ENCODE data around the gene ZNF324B.

GRCh38 chr19:58401840-58402421 is 49.5 kb upstream of the ZNF324B start:
- TF ChIP-seq CTCF (IDR thresholded peaks at IDR 0.05; ENCODE audit: control extremely low read depth in 1 of 3, insufficient read depth in 1 of 3, low read depth in 1 of 3, low read length in 3 of 3): no peak
- TF ChIP-seq RAD21 (IDR thresholded peaks at IDR 0.05 in 1 of 2, conservative IDR thresholded peaks at IDR 0.05 in 1 of 2; ENCODE audit: low read depth in 2 of 2, low read length in 2 of 2): no peak
- no peak for TF ChIP-seq CHD1 (IDR thresholded peaks at IDR 0.05; ENCODE audit: low read depth, low read length)

Data from H1 (cell line).